ENCODE measurements around the gene FRRS1.
"Not testable (repeated sequence)": the region's sequence is repeated elsewhere in the genome, so short reads cannot be mapped to it uniquely, and the experiment has no call there.

Gene FRRS1

DNA sequence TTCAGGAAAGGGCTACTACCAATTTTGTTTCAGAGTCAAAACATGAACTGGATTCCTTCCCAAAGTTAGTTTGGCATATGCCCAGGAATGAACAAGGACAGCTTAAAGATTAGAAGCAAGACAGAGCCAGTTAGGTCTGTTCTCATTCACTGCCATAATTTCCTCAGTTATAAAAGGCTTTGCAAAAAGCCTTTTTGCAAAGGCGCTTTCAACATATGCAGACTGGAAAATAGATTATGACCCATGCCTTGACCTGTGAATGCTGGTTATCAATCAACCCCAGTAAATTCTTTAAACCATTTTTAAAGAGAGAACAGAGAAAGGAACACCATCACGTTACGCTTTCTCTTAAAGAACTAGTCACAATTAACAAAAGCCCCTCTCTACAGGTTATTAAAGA lies 1.7 kb upstream of the FRRS1 start:
- FAIRE-seq = no peak
- no peak for DNase-seq (ENCODE audit: insufficient read length, low spot score)

DNA sequence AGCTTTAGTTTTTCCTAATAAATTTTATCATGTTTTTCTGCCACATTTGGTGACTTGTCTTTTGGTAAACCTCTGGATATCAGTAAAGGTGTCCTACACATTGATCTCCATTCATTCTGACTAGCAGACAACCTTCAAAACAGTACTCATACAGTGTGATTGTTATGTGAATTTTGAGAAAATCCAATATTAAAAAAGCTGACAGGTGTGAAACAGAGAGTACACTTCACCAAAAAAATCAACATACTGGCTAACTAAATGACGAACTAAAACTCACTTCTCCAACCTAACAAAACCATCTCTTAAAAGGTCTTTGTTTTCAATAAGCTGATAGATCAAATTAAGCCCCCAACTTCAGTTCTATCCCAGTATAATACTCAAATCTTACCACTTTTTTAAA lies 1.5 kb downstream of the FRRS1 start:
- FAIRE-seq (no peak), DNase-seq (ENCODE audit: insufficient read length, low spot score) (no peak)

DNA sequence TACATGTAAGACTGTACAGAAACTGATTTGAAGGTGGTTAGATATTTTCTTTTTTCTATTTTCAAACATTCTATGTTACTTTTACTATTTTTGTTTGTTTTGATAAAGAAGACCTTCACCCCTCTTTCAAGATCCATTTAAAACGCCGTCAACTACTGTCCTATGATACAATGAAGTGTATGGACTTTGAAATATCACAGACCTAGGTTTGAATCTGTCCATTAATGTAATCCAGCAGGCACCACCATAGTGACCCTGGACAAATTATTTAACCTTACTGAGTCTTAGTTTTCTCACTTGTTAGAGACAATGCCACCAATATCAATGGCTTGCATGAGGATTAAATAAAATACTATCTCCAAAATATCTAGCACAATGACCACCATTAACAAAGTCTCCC lies 2.0 kb downstream of the FRRS1 start:
- FAIRE-seq (no peak), DNase-seq (ENCODE audit: insufficient read length, low spot score) (no peak)

DNA sequence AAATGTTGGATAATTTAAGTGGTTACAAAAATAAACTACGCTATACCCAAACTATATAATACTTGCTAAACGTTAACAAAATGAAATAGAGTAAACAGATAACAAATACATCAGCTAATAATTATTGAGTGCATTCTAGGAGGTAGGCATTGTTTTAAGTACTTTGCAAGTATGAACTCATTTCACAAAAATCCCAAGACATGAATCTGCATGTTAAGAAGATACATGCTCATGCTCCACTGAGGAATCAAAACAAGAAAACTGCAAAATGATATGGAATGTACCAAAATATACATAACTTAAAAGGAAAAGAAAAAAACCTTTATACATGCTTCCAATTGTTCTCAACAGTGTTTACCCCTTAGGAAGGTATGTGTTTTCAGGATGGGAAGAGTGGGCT lies 2.5 kb downstream of the FRRS1 start:
- FAIRE-seq (no peak), DNase-seq (ENCODE audit: insufficient read length, low spot score) (no peak)

DNA sequence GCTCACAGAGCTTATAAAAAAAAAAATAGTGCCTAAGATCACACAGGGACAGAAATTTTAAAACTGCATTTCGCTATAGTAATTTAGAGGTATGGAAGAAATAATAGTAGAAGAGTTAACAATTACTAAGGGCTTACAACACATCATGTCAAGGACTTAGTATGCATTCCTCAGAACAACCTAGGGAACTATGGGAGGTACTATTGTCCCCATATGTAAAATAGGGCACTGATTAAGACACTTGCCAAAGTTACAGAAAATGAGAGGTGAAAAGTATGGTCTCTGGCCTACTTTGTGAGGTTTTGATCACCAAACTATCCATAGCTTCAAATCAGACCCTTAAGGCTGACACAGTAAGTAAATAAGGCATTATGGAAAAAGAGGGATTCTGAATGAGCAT lies 4.7 kb downstream of the FRRS1 start:
- FAIRE-seq (peak; percentile 54), DNase-seq (ENCODE audit: insufficient read length, low spot score) (no peak)

DNA sequence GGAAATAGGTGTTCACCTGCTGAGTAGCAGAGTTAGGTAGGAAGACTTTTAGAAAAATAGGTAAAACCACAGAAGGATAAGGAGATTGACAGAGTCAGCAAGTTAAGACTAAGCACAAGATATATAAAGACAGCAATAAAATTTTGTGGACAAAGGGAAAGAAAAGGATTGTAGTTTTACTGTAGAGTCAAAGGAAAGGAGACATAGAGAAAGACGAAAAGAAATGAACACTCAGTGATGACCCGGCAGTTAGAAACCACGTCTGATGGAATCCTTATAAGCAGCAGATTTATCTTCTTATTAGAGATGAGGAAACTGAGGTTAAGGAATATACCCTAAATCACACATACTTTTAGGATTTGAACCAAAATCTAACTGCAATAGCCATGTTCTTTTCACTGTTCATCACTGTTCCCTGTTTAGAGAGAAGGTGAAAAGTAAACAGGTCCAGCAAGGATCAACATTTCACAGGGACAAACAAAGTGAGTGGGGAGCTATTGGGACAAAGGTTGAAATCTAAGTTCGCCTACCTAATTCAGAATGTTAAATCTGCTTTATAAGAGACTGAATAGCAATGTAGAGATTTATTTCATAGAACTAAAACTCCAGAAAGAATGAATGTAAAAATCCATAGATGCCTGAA lies 6.8 kb downstream of the FRRS1 start:
- FAIRE-seq = peak; percentile 14
- DNase-seq (ENCODE audit: insufficient read length, low spot score) = no peak

DNA sequence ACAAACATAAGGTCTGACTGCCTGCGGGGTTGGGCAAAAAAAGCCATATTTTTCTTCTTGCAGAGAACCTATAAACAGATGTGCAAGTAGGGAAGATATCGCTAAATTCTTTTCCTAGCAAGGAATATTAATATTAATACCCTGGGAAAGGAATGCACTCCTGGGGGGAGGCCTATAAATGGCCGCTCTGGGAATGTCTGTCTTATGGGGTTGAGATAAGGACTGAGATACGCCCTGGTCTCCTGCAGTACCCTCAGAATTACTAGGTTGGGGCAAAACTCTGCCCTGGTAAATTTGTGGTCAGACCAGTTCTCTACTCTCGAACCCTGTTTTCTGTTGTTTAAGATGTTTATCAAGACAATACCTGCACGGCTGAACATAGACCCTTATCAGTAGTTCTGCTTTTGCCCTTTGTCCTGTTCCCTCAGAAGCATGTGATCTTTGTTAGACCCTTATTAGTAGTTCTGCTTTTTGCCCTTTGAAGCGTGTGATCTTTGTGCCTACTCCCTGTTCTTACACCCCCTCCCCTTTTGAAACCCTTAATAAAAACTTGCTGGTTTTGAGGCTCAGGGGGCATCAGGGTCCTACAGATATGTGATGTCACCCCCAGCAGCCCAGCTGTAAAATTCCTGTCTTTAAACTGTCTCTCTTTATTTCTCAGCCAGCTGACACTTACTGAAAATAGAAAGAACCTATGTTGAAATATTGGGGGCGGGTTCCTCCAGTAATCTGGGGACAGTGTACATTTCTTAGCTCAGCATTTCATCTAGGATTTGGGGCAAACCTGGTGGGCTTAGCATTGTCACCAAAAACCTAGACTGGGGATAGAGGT lies 7.5 kb downstream of the FRRS1 start:
- not testable (repeated sequence) for DNase-seq (ENCODE audit: insufficient read length, low spot score)
- FAIRE-seq = peak; percentile 35

DNA sequence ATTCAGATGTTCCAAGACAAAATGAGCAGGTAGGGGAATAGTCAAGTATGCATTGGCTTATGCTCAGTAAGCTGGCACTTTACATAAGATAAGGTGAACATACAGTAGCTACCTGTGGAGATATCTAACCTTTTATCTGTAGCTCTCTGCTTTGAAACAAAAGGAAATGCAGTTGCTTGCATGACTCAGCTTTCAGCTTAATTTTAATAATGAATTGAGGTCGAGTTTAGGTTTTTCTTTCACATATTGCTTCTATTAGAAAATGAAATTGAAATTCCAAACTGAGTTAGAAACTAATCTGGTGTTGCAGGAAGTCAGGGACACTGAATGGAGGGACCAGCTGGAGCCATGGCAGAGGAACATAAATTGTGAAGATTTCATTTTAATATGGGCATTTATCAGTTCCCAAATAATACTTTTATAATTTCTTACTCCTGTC lies 8.3 kb downstream of the FRRS1 start:
- FAIRE-seq = peak; percentile 97
- no peak for DNase-seq (ENCODE audit: insufficient read length, low spot score)

DNA sequence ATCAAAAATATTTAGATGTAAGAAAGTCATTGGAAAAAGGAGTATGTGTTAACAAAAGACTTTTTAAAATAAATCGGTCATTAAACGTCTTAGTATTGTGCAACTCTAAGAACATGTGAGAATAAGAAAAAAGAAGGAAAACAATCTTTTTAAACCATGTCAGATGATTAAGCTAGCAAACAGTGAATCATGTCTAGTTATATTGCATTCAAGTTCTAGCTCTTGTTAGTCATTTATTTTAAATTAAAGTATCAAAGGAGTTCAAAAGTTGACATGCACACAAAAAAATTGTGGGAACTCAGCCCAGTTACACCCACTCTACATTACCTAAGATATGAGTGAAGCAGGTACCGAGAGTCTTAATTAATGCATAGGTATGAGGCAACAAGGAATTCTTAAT lies 9.8 kb downstream of the FRRS1 start:
- no peak for FAIRE-seq
- DNase-seq (ENCODE audit: insufficient read length, low spot score) = no peak

DNA sequence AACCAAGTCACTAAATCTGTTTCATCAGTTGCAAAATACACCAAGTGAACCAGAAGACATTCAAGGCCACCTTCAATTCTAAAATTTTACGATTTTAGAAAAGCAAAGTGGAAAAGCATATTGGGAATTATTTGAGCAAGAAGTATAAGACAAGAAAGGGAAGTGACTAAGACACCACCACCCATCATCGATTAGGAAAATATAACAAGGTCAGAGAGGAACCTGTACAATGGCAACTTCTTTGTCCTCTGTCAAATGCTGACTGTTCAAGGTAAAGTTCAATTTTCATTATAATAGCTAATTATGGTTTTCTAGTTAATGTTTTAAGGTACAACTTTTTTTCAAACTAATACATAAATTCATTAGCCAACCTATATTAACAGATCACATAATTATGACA lies 10.8 kb downstream of the FRRS1 start:
- no peak for FAIRE-seq
- DNase-seq (ENCODE audit: insufficient read length, low spot score) = no peak

DNA sequence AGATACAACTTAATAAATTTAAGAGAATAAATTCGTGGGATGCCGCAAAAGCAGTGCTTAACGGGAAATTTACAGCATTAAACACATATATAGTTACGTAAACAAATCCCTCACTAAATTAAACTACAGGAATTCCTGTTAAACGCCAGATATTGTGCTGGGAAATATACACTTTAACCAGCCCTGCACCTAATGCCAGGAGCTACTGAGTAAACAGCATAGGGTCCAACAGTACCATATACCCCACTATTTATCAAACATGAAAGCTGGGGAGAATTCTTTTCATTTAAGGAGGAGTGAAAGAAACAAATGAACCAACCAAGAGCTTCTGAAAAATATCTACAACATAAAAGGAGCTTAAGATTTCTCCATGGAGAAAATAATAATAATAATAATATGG lies 11.7 kb downstream of the FRRS1 start:
- FAIRE-seq (no peak), DNase-seq (ENCODE audit: insufficient read length, low spot score) (no peak)

DNA sequence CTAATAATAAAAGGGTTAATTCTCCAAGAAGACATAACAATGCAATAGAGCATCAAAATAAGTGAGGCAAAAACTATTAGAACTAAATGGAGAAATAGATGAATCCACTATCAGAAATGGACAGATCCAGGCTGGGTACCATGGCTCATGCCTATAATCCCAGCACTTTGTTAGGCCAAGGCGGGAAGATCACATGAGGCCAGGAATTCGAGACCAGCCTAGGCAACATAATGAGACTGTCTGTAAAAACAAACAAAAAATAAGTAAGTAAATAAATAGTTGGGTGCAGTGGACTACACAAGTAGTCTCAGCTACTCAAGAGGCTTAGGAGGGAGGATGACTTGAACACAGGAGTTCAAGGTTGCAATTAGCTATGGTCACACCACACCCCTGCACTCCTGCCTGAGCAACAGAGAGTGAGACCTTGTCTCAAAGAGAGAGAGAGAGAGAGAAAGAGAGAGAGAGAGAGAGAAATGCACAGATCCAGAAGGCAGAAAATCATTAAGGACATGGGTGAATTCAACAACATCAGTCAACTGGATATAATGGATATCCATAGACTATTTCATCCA lies 12.3 kb downstream of the FRRS1 start:
- DNase-seq (ENCODE audit: insufficient read length, low spot score) = no peak
- no peak for FAIRE-seq

DNA sequence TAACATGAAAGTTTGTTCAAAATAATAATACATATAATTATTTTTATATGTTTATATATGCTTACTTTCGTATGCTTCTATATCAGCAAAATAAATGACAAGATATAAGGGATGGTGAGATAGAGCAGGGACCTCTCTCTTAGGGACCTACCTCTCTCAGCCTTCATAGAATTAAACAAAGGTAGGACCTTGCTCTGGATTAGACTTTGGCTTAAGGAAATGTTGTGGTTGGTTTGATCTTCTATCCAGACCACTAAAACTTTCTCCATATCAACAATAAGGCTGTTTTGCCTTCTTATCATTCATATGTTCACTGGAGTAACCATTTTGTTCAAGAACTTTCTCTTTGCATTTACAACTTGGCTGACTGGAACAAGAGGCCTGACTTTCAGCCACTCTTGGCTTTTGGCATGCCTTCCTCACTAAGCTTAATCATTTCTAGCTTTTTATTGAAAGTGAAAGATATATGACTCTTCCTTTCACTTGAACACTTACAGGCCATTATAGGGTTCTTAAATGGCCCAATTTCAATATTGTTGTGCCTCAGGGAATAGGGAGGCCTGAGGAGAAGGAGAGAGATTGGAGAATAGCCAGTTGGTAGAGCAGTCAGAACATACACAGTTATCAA lies 14.4 kb downstream of the FRRS1 start:
- DNase-seq (ENCODE audit: insufficient read length, low spot score) = no peak
- peak; percentile 94 for FAIRE-seq

DNA sequence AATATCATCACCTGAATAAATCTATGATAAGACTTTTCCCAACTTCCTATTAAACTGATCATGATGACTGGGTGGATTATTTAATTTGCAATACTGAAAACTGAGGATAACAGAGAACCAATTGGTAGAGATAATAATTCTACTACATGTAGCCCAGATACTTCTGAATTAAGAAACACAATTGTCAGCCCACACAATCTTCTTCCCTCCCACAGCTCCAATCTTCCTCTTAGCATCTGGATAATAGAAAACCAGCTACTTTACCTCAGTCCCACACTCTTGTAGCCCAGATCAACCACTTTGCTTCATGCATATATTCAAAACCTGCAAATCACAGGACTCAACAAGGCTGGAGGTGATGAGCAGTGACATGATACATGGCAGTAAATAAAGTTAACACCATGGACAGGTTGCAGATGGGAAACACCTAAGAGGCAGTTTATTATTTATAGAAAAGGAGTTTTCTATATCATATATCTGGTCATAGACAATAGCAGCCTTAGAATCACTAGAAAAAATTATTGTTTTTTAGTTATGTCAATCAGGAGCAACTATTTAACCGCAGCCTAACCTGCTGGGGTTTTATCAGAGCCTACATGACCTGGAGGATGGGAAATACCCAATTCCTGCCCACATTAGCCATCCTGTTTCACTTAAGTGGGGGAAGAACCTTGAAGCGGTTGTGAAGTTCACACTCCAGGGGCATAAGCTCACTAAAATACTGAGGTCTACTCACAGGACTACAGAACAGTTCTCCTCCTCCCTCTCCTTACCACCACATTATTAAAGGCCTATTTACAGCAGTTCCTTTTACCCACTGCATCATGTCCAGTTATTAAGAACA lies 16.7 kb downstream of the FRRS1 start:
- DNase-seq (ENCODE audit: insufficient read length, low spot score) = no peak
- peak; percentile 86 for FAIRE-seq

DNA sequence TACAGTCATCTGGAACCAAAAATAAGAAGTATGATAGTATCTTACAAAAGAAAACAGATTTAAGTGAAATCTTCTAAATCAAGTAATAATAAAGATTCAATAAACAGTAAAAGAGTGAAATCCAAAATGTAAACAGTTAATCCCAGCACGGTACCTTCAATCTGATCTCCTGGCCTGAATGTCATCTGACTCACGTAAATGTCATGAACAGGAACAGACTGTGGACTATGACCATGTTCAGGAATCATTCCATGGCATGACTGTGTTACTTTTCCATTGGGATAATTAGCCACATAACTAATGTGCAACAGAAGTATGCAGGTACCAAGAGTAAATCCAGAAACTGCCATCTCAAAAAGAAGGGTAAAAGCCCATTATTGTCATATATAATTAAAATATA lies 18.0 kb downstream of the FRRS1 start:
- FAIRE-seq = no peak

DNA sequence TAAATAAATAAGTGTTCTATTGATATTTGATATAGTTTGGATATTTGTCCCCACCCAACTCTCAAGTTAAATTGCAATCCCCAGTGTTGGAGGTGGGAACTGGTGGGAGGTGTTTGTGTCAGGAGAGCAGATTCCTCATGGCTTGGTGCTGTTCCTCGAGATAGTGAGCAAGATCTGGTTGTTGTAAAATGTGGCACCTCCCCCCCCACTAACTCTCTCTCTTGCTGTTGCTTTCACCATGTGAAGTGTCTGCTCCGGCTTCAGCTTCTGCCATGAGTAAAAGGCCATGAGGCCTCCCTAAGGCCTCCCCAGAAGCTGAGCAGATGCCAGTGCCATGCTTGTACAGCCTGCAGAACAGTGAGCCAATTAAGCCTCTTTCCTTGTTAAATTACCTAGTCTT lies 20.8 kb downstream of the FRRS1 start:
- no peak for FAIRE-seq

More for the DNA sequence above, 18.0 kb downstream of the FRRS1 start:
- no peak for DNase-seq (ENCODE audit: insufficient read length, low spot score)

DNA sequence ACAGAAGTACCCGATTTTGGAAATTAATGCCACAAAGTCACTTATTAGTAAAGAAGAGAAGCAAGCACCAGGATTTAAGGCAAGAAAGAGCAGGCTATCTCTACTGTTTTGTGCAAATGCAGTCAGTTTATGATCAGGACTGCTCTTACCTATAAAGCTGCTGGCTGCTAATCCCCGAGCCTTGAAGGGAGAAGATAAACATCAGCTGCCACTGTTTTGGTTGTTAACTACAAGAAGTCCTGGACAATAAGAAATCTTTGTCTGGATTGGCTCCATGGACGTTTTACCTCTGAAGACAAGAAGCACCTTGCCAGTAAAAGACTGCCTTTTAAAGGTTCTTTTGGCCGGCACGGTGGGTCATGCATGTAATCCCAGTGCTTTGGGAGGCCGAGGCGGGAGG lies 21.4 kb downstream of the FRRS1 start:
- FAIRE-seq = no peak
- no peak for DNase-seq (ENCODE audit: insufficient read length, low spot score)

More for the DNA sequence above, 20.8 kb downstream of the FRRS1 start:
- DNase-seq (ENCODE audit: insufficient read length, low spot score) = no peak

DNA sequence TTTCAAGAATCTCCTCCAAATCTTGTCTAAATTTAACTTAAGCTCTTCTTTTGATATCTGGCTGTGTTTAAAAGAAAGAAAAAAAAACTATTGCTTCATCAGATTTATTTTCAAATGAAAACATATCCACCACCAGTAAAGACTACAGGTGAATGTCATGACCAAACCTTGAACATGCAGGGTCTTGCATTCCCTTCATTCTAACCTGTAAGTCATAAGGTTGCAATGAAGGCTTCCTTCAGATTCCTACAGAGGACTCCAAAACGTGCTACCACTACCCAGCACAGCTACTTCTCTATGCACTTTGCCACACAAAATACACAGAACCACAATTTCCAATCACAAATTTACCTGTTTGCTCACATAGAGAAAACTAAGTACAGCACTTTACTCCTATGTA lies 26.3 kb downstream of the FRRS1 start:
- peak; percentile 42 for FAIRE-seq

DNA sequence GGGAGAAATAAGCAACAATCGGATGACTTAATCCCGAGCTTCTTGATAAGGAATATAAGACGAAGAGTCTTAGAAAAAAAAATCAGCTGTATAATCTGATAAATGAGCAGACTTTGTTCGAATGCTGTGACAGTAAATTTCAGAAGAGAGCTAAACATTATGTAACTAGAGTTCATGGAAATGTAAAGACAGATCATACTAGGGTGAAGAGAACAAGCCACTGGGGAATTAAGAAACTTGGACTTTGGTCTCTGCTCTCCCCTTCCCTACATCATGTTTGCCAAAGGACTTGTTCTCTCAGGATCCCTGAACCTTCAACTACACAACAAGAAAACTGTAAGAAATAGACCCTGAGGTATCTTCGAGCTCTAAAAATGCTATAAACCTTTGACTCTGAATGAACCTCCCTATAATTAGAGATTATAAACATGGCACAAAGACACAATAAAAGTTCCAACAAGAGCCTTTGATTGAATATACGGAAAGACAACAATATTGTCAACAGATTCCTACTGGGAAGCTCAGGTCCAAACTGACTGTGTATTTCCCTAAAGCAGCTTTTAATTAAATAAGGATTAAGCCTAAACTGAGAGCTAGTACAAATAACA lies 27.5 kb downstream of the FRRS1 start:
- FAIRE-seq (peak; percentile 8), DNase-seq (ENCODE audit: insufficient read length, low spot score) (no peak)

More for the DNA sequence above, 26.3 kb downstream of the FRRS1 start:
- DNase-seq (ENCODE audit: insufficient read length, low spot score) = no peak

DNA sequence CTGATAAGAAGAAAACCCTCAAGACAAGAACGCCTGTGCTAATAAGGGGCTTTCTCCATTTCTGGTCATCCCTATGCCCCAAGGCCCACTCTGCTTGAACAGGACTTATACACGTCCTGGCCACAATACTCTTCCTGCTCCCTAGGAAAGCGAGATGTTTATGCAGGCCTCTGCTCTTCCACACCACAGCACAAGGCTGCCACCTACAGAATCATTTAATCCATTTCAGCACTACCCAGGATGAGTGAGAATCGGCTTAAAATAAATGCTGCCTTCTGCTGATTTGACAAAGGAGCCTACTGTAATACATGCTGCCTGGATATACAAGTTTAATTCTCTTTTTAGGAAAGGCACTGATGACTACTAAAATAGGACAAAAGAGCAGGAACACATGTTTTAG lies 29.4 kb downstream of the FRRS1 start:
- DNase-seq (ENCODE audit: insufficient read length, low spot score) (no peak), FAIRE-seq (no peak)
